GM18502 (cell line): Measurements from ENCODE around the gene HELQ.
"Not testable (repeated sequence)": the region's sequence is repeated elsewhere in the genome, so short reads cannot be mapped to it uniquely, and the experiment has no call there.

Source experiments
- ATAC-seq: cut with Tn5 transposase; IDR thresholded peaks from one replicate; pipeline ENCODE4 v1.9.1; 2021; ENCODE audit warnings: mild to moderate bottlenecking; ENCODE audit not compliant: unreplicated experiment, poor library complexity

The HELQ gene

GRCh38 chr4:83455281-83456183 lies at the start of gene HELQ, which contains the start of gene MRPS18C:
TSS of gene HELQ (minus strand) at chr4:83455823. CDS start at chr4:83455693, 130 bp downstream.
TSS of gene MRPS18C (plus strand) at chr4:83456058. CDS start at chr4:83456078, 20 bp downstream.
- peak; percentile 94 for ATAC-seq

DNA sequence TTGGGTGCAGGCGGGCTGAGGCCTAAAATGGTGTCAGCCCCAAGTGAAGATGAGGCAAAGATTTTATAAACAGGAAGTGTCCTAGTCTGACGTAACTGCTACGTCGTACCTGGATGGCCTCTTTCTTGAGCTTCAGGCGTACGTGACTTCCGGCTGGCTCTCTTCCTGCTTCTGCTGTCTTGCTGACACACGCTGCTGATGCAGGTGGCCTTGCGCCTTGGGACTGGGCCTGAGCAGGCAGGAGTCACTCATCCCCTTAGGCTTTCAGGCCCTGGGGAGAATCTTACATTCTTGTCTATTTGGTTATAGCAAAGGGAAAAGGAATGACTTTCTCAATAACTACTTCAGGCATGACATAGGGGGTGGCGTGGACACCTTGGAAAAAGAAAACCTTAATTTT lies 49.4 kb upstream of the HELQ start:
- no peak for ATAC-seq

GRCh38 chr4:83504503-83504902 lies 48.9 kb upstream of the HELQ start:
- ATAC-seq = no peak

GRCh38 chr4:83503974-83504373 lies 48.4 kb upstream of the HELQ start:
- ATAC-seq = no peak

- not testable (repeated sequence) for ATAC-seq
Observed at GRCh38 chr4:83501671-83502070, 46.0 kb upstream of the HELQ start.

GRCh38 chr4:83498187-83498586 lies 42.6 kb upstream of the HELQ start:
- ATAC-seq = no peak

- not testable (repeated sequence) for ATAC-seq
Observed at GRCh38 chr4:83496085-83496917, 40.7 kb upstream of the HELQ start.

- ATAC-seq = peak; percentile 82
Observed at GRCh38 chr4:83490876-83491450, 35.3 kb upstream of the HELQ start.

- ATAC-seq = no peak
Observed at GRCh38 chr4:83489711-83490326, 34.2 kb upstream of the HELQ start.

DNA sequence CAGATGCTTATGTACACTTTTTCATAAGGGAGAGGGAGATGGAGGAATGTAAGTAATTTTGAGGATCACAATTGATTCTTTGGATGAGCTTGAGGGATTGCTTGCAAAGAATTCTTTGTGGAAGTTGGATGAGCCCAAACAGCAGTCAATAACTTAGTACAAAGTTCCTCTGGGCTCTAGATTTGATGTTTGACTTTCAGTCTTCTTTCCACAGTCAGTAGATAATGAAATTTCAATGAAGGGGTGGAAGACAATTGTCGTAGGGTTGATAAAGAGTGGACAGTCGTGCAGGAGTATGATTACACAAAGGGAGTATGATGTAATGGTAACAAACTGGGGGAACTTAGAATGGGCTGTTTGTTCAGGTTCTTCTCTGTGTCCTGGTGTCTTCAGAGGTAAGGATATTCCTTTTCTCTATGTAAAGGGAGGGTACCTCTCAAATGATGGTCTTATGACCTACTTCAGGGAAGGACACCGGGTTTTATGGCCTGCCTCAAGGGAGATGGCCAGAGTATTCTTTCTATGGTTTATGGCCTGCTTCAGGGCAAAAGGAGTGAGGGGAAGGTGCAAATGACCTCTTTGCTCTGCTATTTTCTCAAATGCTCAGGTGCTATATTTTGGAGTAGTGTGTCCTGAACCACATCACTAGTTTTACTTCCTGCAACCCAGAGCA lies 31.0 kb upstream of the HELQ start:
- no peak for ATAC-seq

DNA sequence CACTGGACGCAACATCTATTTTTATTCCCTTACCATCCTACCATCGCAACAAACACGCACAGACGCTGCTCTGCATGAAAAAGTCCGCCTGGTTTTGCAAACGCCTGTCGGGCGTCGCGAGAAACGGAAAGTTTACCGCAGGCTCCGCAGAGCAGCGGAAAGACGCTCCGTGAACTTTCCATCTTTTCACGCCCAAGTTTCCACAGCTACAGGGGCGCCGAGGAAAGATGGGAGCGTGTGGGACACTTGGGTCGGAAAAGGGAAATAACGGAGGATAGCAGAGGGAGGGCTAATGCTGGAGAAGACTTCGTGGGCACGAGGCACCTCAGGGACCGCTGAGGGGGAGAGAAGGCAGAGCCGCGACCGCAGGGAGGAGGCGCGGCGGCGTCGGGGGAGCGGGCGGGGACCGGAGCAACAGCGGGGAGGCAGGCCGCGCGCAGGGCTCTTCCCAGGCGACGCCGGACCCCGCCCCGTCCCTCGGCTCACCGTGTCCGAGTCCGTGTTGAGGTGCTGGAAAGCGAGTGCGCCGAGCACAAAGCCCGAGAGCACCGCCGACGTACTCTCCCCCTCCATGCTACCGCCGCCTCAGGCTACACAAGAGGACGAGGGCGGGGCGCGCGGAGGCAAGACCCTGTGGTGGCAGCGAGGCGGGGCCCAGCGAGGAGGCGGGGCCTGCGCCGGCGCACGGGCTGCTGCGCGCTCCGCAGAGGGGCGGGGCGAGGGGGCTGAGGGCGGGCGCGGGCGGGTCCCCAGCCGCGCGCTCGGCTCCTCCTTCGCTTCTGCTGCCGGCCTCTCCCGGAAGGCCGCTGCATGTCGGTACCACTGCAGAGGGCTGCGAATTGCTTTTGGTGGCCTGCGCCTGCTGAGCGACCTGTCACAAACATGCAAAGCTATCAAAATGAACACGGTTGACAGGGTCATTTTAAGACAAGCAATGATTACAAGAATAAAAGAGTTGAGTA lies 29.2 kb upstream of the HELQ start, which contains the start of gene ABRAXAS1:
Gene ABRAXAS1 (minus strand): TSS at position 601 of the 962 bp plus-strand sequence. CDS start 28 bp downstream, at position 573.
- ATAC-seq = peak; percentile 97

GRCh38 chr4:83473966-83474365 lies 18.3 kb upstream of the HELQ start:
- ATAC-seq = no peak

DNA sequence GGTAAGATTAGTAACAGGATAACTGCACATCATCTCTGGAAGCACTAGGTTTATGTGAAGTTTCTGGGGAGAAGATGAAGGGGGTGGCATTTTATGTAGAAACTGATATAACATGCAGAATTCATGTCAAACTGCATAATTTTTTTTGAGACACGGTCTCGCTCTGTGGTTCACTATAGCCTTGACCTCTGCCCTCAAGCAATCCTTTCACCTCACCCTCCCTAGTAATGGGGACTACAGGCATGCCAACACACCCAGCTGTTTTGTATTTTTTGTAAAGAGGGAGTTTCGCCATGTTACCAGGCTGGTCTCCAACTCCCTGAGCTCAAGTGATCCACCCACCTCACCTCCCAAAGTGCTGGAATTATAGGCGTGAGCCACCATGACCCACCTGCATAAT lies 17.8 kb upstream of the HELQ start:
- ATAC-seq = no peak

GRCh38 chr4:83456184-83456501 lies 520 bp upstream of the HELQ start:
- ATAC-seq = no peak

- no peak for ATAC-seq
Observed at GRCh38 chr4:83454686-83455085, 937 bp downstream of the HELQ start.

- no peak for ATAC-seq
Observed at GRCh38 chr4:83449009-83449408, 6.6 kb downstream of the HELQ start.

DNA sequence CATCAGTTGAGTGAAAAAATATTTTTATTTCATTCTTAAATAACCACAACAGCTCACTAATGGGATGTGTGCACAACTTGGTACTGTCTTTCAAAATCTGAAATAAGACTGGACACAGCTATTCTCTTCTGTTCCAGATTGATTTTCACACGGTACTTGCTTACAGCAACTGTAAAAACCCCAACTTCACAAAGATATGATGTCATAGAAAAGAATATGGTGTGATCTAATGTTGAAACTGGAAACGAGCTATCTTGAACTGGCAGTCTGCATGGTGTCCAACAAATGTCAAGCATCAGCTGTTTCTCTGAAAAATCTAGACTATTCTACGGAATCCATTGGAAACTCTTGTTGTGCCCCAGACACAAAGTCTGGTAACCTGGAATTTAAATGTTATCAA lies 14.7 kb downstream of the HELQ start:
- ATAC-seq = peak; percentile 66

GRCh38 chr4:83440148-83440814 lies 15.3 kb downstream of the HELQ start:
- no peak for ATAC-seq
